PC-3 (cell line): ENCODE measurements around the gene KAZN.

Experiments
- EZH2 ChIP-seq: fragments of 300-600 bp; sonication (generic); IDR thresholded peaks from one replicate; pipeline ENCODE4 v1.6.1; 2017; ENCODE audit warnings: antibody characterized with exemption, mild to moderate bottlenecking, low read length; ENCODE audit not compliant: unreplicated experiment
- EZH2phosphoT487 ChIP-seq: fragments of 300-600 bp; sonication (generic); IDR thresholded peaks from 2 replicates; pipeline ENCODE4 v1.6.1; 2018; ENCODE audit warnings: mild to moderate bottlenecking, antibody characterized with exemption, low read length, borderline replicate concordance

- no peak for TF ChIP-seq EZH2phosphoT487
- no peak for TF ChIP-seq EZH2
These were observed 210.3 kb downstream of the KAZN start for GRCh38 chr1:14808768-14809167.
